GM12878 (cell line): ENCODE data around the gene GPR17. TPM values are rescaled to one million over a fixed set of nuclear protein-coding genes. Genes with fewer than 3 reads are reported as not detected.

Experiments
- ATAC-seq: fragments of 200-7000 bp; cut with Tn5 transposase; 3 replicates; pipeline ENCODE4 v1.9.1; 2020; ENCODE audit warnings: mild to moderate bottlenecking, moderate library complexity
- BruUV-seq: library from RNA; stranded (reverse); fragments of 400-500 nt; replicated peaks from 2 replicates; lab custom pipeline; 2021; lab: Mats Ljungman, UMichigan
- CTCF ChIA-PET: fragments of 300-600 bp; sonication (Branson Sonifier 250); formaldehyde crosslinking; extraction: SDS; loops from one replicate; lab custom pipeline; 2021; ENCODE audit warnings: inconsistent platforms; lab: Yijun Ruan, JAX
- POLR2A ChIA-PET: fragments of 350-600 bp; formaldehyde crosslinking; extraction: SDS; loops from one replicate; lab custom pipeline; 2021; ENCODE audit warnings: inconsistent platforms; lab: Charles Lee
- RAD21 ChIA-PET: fragments of 300-600 bp; sonication (Branson Sonifier 250); formaldehyde crosslinking; loops from one replicate; lab custom pipeline; 2023; ENCODE audit warnings: antibody characterized with exemption; ENCODE audit not compliant: unreplicated experiment; lab: Charles Lee
- SMC1A ChIA-PET: fragments of 300-600 bp; sonication (Branson Sonifier 250); formaldehyde crosslinking; loops from one replicate; lab custom pipeline; 2023; ENCODE audit not compliant: unreplicated experiment, uncharacterized antibody; lab: Charles Lee
- DNase-seq: peaks from one replicate; pipeline ENCODE4 v3.0.0-alpha.2; 2011; ENCODE audit warnings: low read depth, low spot score
- FAIRE-seq: peaks from 3 replicates; lab custom pipeline; 2011; peaks lifted over from hg19 to GRCh38; lab: Jason Lieb, UNC
- H2AFZ ChIP-seq: 2 replicates; pipeline ENCODE4 v1.6.0; 2011; ENCODE audit warnings: low read depth, low read length, control low read depth; ENCODE audit not compliant: control insufficient read depth
- H3K27ac ChIP-seq: 2 replicates; pipeline ENCODE4 v1.5.1; 2011; ENCODE audit warnings: control low read depth; ENCODE audit not compliant: control insufficient read depth, insufficient read depth
- H3K27me3 ChIP-seq, 2 experiments: replicated peaks in 1 of 2; 2 replicates each; pipeline versions ENCODE4 v1.6.0 to v1.6.1; 2011; ENCODE audit warnings: low read length in 1 of 2; ENCODE audit not compliant: control insufficient read depth in 2 of 2, insufficient read depth in 2 of 2
- H3K36me3 ChIP-seq, 2 experiments: 2 replicates each; pipeline ENCODE4 v1.5.1; 2011; ENCODE audit warnings: low read length in 1 of 2; ENCODE audit not compliant: control insufficient read depth in 2 of 2, insufficient read depth in 2 of 2
- H3K4me1 ChIP-seq: 2 replicates; pipeline ENCODE4 v1.6.1; 2011; ENCODE audit warnings: mild to moderate bottlenecking, low read length, moderate library complexity, mixed read lengths; ENCODE audit not compliant: control insufficient read depth, insufficient read depth
- H3K4me2 ChIP-seq: 2 replicates; pipeline ENCODE4 v1.6.0; 2011; ENCODE audit warnings: control low read depth; ENCODE audit not compliant: control insufficient read depth, insufficient read depth
- H3K4me3 ChIP-seq: fragments of 200-600 bp; sonication (generic); 2 replicates; pipeline ENCODE4 v1.5.1; 2016
- H3K79me2 ChIP-seq: 2 replicates; pipeline ENCODE4 v1.6.0; 2011; ENCODE audit warnings: low read length; ENCODE audit not compliant: control insufficient read depth, insufficient read depth
- H3K9ac ChIP-seq: 2 replicates; pipeline ENCODE4 v1.8.0; 2011; ENCODE audit warnings: low read length, control low read depth, mixed read lengths; ENCODE audit not compliant: control insufficient read depth, insufficient read depth
- H3K9me3 ChIP-seq: replicated peaks from 3 replicates; pipeline ENCODE4 v1.5.1; 2011; ENCODE audit warnings: mild to moderate bottlenecking, low read length; ENCODE audit not compliant: control insufficient read depth, insufficient read depth
- H4K20me1 ChIP-seq: 2 replicates; pipeline ENCODE4 v1.6.0; 2011; ENCODE audit not compliant: control insufficient read depth, insufficient read depth
- ELK1 ChIP-seq: IDR thresholded peaks from 2 replicates; pipeline ENCODE4 v1.6.1; 2012; ENCODE audit warnings: low read depth, low read length, improper control_type of control experiment
- HDAC6 ChIP-seq: fragments of 200-600 bp; sonication (generic); IDR thresholded peaks from one replicate; pipeline ENCODE4 v1.8.0; 2017; ENCODE audit warnings: antibody characterized with exemption; ENCODE audit not compliant: unreplicated experiment
- IKZF1 ChIP-seq: fragments of 450-650 bp; conservative IDR thresholded peaks from 2 replicates; pipeline ENCODE4 v1.6.1; 2017; ENCODE audit warnings: antibody characterized with exemption, mild to moderate bottlenecking
- KDM1A ChIP-seq: fragments of 200-600 bp; sonication (generic); IDR thresholded peaks from 2 replicates; pipeline ENCODE4 v1.6.1; 2016; ENCODE audit warnings: borderline replicate concordance
- MLLT1 ChIP-seq: fragments of 450-650 bp; IDR thresholded peaks from 2 replicates; pipeline ENCODE4 v1.6.1; 2016; ENCODE audit warnings: mild to moderate bottlenecking
- RFX5 ChIP-seq: IDR thresholded peaks from 2 replicates; pipeline ENCODE4 v1.6.1; 2011; ENCODE audit warnings: low read depth, low read length, improper control_type of control experiment
- SIX5 ChIP-seq: IDR thresholded peaks from 2 replicates; pipeline ENCODE4 v1.6.1; 2011; ENCODE audit warnings: mild to moderate bottlenecking, low read depth, low read length, moderate library complexity; ENCODE audit not compliant: severe bottlenecking
- TCF3 ChIP-seq: IDR thresholded peaks from 2 replicates; pipeline ENCODE4 v1.6.1; 2012; ENCODE audit warnings: low read depth, mild to moderate bottlenecking, low read length, borderline replicate concordance; ENCODE audit not compliant: insufficient read depth
- ZBED1 ChIP-seq: IDR thresholded peaks from 2 replicates; pipeline ENCODE4 v1.6.1; 2016; ENCODE audit warnings: borderline replicate concordance
- ZBTB11 ChIP-seq: fragments of 450-650 bp; formaldehyde crosslinking; IDR thresholded peaks from 2 replicates; pipeline ENCODE4 v1.5.0; 2022; ENCODE audit warnings: mild to moderate bottlenecking, missing genetic modification characterization
- ZNF217 ChIP-seq: fragments of 450-650 bp; IDR thresholded peaks from 2 replicates; pipeline ENCODE4 v1.6.1; 2017; ENCODE audit warnings: antibody characterized with exemption, mild to moderate bottlenecking
- WGBS: methylation state at CpG from one replicate; pipeline ENCODE4 v1.1.6; 2016; ENCODE audit warnings: low lambda C conversion rate; ENCODE audit not compliant: insufficient replicate concordance, insufficient coverage; ENCODE audit errors: missing lambda C conversion rate; 5-methylcytosine and 5-hydroxymethylcytosine counted together
- in situ Hi-C: fragments of 300-500 bp; cut with MboI; formaldehyde crosslinking; loops from 9 replicates; pipeline ENCODE4 v1.14.3; 2018; ENCODE audit warnings: mixed read lengths
- intact Hi-C: fragments of 100-400 bp; cut with micrococcal nuclease; formaldehyde crosslinking; loops from one replicate; pipeline ENCODE4 v1.14.2; 2022; ENCODE audit not compliant: unreplicated experiment
- polyA plus RNA-seq, 11 experiments: library from polyadenylated mRNA; depleted of rRNA in 4 of 11; unstranded in 6 of 11; stranded (reverse) in 5 of 11; fragments of >200 nt; fragmentation: Nextera tagmentation in 4 of 11; fragmentation: Illumina TruSeq in 1 of 11; extraction: Ambion mirVana in 4 of 11; extraction: Trizol in 1 of 11; gene quantifications; 1 replicate in 1 of 11; 2 replicates in 10 of 11; pipeline versions ENCODE4 v1.2.1 to v1.2.3, GENCODE V29; 2011 to 2016; ENCODE audit warnings: inconsistent platforms in 2 of 11, missing spikeins in 2 of 11, low read depth in 1 of 11
- total RNA-seq, 4 experiments: library from RNA; depleted of rRNA in 3 of 4; stranded (reverse); fragments of >200 nt in 3 of 4; fragmentation: Illumina TruSeq in 1 of 4; extraction: Trizol in 1 of 4; gene quantifications; 2 replicates each; pipeline versions ENCODE4 v1.2.1 to v1.2.3, GENCODE V29; 2013 to 2021
- TF ChIP-seq, protein P1 (sequence below): fragments of 450-650 bp; IDR thresholded peaks from 2 replicates; pipeline ENCODE4 v1.6.1; 2016; ENCODE audit warnings: mild to moderate bottlenecking
- TF ChIP-seq, protein P2 (sequence below): IDR thresholded peaks from 2 replicates; pipeline ENCODE4 v1.6.1; 2012; ENCODE audit warnings: low read depth, low read length, improper control_type of control experiment

The GPR17 gene
- total and polyA plus RNA-seq, 10 of the 15 experiments (the other 5 are each of a cell fraction or from before 2014, with no cell fraction given), result not detected

DNA sequence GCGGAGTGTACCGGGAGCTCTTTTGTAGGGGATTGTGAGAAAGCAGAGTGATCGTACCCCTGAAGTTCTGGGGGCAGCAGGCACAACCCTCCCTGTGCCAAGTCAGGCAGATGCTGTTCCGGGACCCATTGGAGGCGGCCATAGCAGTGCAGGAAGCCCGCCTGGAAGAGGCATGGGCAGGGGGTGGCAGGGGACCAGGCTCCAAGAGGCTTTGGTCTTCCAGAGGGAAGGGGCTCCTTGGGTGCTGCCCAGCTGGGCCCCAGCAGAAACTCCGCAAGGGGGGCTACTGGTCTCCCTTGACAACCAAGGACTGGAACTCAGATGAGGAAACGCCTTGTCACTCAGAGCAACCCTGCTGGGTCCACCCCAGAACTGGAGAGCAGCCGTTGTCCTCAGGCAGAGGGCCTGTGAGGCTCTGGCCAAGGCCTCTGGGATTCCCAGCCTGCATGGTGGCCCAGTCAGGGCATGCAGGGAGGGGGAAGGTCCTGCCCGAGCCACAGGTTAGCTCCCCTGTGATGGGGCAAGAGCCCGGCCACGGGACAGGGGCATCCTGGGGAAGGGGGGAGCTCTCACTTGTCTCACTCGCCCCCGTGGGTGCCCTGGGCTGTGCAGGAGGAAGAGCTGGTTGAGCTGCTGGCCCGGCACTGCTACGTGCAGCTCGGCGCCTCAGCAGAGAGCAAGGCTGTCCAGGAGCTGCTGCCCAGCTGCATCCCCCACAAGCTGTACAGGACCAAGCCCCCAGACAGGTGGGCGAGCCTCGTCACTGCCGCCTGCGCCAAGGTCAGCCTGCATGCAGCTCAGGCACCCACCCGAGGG lies 21.0 kb upstream of the GPR17 start (continued):
- TF ChIP-seq, protein P1, sequence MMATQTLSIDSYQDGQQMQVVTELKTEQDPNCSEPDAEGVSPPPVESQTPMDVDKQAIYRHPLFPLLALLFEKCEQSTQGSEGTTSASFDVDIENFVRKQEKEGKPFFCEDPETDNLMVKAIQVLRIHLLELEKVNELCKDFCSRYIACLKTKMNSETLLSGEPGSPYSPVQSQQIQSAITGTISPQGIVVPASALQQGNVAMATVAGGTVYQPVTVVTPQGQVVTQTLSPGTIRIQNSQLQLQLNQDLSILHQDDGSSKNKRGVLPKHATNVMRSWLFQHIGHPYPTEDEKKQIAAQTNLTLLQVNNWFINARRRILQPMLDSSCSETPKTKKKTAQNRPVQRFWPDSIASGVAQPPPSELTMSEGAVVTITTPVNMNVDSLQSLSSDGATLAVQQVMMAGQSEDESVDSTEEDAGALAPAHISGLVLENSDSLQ, result no peak
- no peak for TF ChIP-seq MLLT1
- TF ChIP-seq HDAC6, result no peak
- no peak for TF ChIP-seq KDM1A

- no peaks in the 10 kb centered on the region for H3K36me3 ChIP-seq
- intact Hi-C loops, result no loop called here
- ChIA-PET RAD21 (no interaction called here), POLR2A (no interaction called here), SMC1A (no interaction called here), CTCF (interaction anchor here (0.7 kb wide), 1 partner anchor 35 kb away, joined by 3 read pairs; no protein-coding TSS in a partner anchor)
- H3K27me3 ChIP-seq, result no peaks in the 10 kb centered on the region
- in situ Hi-C loops, result no loop called here
- no peaks in the 10 kb centered on the region for H4K20me1 ChIP-seq
- H3K4me1 ChIP-seq, result no peaks in the 10 kb centered on the region
- H3K9ac ChIP-seq, result no peak overlapping the region
- no peak overlapping the region for H3K4me2 ChIP-seq
- H3K9me3 ChIP-seq, result no peaks in the 10 kb centered on the region
- no peak for ATAC-seq
- WGBS, result 17% methylated on average over 2 of the region's 2 CpGs
- H3K79me2 ChIP-seq, result no peaks in the 10 kb centered on the region
- no TSS peak for BruUV-seq
- H3K4me3 ChIP-seq, result no peak overlapping the region
- DNase-seq, result no peak
- FAIRE-seq, result no peak
- TF ChIP-seq, protein P2, sequence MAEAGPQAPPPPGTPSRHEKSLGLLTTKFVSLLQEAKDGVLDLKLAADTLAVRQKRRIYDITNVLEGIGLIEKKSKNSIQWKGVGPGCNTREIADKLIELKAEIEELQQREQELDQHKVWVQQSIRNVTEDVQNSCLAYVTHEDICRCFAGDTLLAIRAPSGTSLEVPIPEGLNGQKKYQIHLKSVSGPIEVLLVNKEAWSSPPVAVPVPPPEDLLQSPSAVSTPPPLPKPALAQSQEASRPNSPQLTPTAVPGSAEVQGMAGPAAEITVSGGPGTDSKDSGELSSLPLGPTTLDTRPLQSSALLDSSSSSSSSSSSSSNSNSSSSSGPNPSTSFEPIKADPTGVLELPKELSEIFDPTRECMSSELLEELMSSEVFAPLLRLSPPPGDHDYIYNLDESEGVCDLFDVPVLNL, result no peak
- TF ChIP-seq ZNF217 (no peak), SIX5 (no peak), IKZF1 (no peak), ZBTB11 (CRISPR knock-in tag) (no peak), ZBED1 (no peak), TCF3 (no peak), ELK1 (no peak), RFX5 (no peak)
- H3K27ac ChIP-seq, result no peak overlapping the region
- no peak overlapping the region for H2AFZ ChIP-seq
These were observed 20.4 kb upstream of the GPR17 start for GRCh38 chr2:127625572-127625951.
